Gastrocnemius medialis (tissue), 4 donors: ENCODE data around the gene ERN2.

Experiments
- CTCF ChIP-seq, 5 experiments: fragments of 450-650 bp in 3 of 5; fragments of 200-600 bp in 2 of 5; sonication (generic) in 2 of 5; IDR thresholded peaks in 4 of 5; conservative IDR thresholded peaks in 1 of 5; 1 replicate in 4 of 5; 2 replicates in 1 of 5; pipeline ENCODE4 v1.5.1; 2016 to 2019; ENCODE audit warnings: antibody characterized with exemption in 5 of 5, mild to moderate bottlenecking in 3 of 5, moderate library complexity in 3 of 5
- POLR2A ChIP-seq, 2 donors: fragments of 450-650 bp; IDR thresholded peaks; one replicate each; pipeline ENCODE4 v1.6.1; 2017; ENCODE audit warnings: antibody characterized with exemption in 2 of 2, mild to moderate bottlenecking in 2 of 2, moderate library complexity in 2 of 2

- TF ChIP-seq CTCF (IDR thresholded peaks at IDR 0.05 in 4 of 5, conservative IDR thresholded peaks at IDR 0.05 in 1 of 5) (no peak), POLR2A (IDR thresholded peaks at IDR 0.05) (no peak)
Observed at GRCh38 chr16:23728112-23728477, 15.1 kb upstream of the ERN2 start.
